GM18526 (cell line): ENCODE results near the gene FASN.

Experiments used
- POLR2A ChIP-seq: IDR thresholded peaks from 3 replicates; pipeline ENCODE4 v1.6.1; 2011; ENCODE audit not compliant: insufficient read length; ENCODE audit errors: extremely low read depth

FASN gene

GRCh38 chr17:82118815-82119380 is 20.9 kb upstream of the FASN start:
- no peak for TF ChIP-seq POLR2A

- no peak for TF ChIP-seq POLR2A
These were observed 20.3 kb upstream of the FASN start for GRCh38 chr17:82118168-82118814.

GRCh38 chr17:82117139-82118090 is 19.4 kb upstream of the FASN start:
- TF ChIP-seq POLR2A = no peak

- no peak for TF ChIP-seq POLR2A
These were observed 18.2 kb upstream of the FASN start for GRCh38 chr17:82116246-82116645.

- TF ChIP-seq POLR2A = no peak
These were observed 16.8 kb upstream of the FASN start for GRCh38 chr17:82114872-82115271.

GRCh38 chr17:82114447-82114846 is 16.4 kb upstream of the FASN start:
- TF ChIP-seq POLR2A = no peak

GRCh38 chr17:82113941-82114340 is 15.9 kb upstream of the FASN start:
- no peak for TF ChIP-seq POLR2A

- no peak for TF ChIP-seq POLR2A
These were observed 15.4 kb upstream of the FASN start for GRCh38 chr17:82113422-82113821.

- TF ChIP-seq POLR2A = no peak
These were observed 14.9 kb upstream of the FASN start for GRCh38 chr17:82112914-82113311.

GRCh38 chr17:82112181-82112913 is 14.3 kb upstream of the FASN start:
- TF ChIP-seq POLR2A = no peak

GRCh38 chr17:82110298-82110697 is 12.3 kb upstream of the FASN start:
- no peak for TF ChIP-seq POLR2A

- no peak for TF ChIP-seq POLR2A
These were observed 11.0 kb upstream of the FASN start for GRCh38 chr17:82108961-82109475.

- TF ChIP-seq POLR2A = no peak
These were observed 10.5 kb upstream of the FASN start for GRCh38 chr17:82108496-82108945.

- no peak for TF ChIP-seq POLR2A
These were observed 10.0 kb upstream of the FASN start for GRCh38 chr17:82108038-82108437.

- TF ChIP-seq POLR2A = no peak
These were observed 9.4 kb upstream of the FASN start for GRCh38 chr17:82107341-82107860.

GRCh38 chr17:82106688-82107305 is 8.8 kb upstream of the FASN start:
- no peak for TF ChIP-seq POLR2A
